Esophagus (tissue), 2 donors: ENCODE results near the gene TSPAN16. TPM values are rescaled to one million over a fixed set of nuclear protein-coding genes. Genes with fewer than 3 reads are reported as not detected.
A peak's percentile ranks its signal among the peaks of the same experiment; 100 is the strongest.
"Not testable (repeated sequence)": the region's sequence is repeated elsewhere in the genome, so short reads cannot be mapped to it uniquely, and the experiment has no call there.

Source experiments
- H3K27ac ChIP-seq, 2 donors: one replicate each; pipeline ENCODE4 v1.5.1; 2013; ENCODE audit warnings: low read depth in 2 of 2, mild to moderate bottlenecking in 2 of 2, inconsistent platforms in 1 of 2, low read length in 1 of 2, moderate library complexity in 1 of 2
- H3K27me3 ChIP-seq, 2 donors: one replicate each; pipeline ENCODE4 v1.6.1; 2013; ENCODE audit warnings: low read length in 2 of 2, control low read depth in 1 of 2, mild to moderate bottlenecking in 1 of 2; ENCODE audit not compliant: insufficient read depth in 2 of 2, control insufficient read depth in 1 of 2
- H3K36me3 ChIP-seq, 2 donors: one replicate each; pipeline ENCODE4 v1.6.1; 2013; ENCODE audit warnings: low read length in 1 of 2; ENCODE audit not compliant: control insufficient read depth in 2 of 2, insufficient read depth in 2 of 2
- H3K4me1 ChIP-seq, 2 donors: one replicate each; pipeline ENCODE4 v1.6.1; 2013; ENCODE audit warnings: low read length in 1 of 2; ENCODE audit not compliant: control insufficient read depth in 2 of 2, insufficient read depth in 2 of 2
- H3K4me3 ChIP-seq, 2 donors: one replicate each; pipeline ENCODE4 v1.5.1; 2013; ENCODE audit warnings: low read length in 2 of 2, mild to moderate bottlenecking in 2 of 2, low read depth in 1 of 2, moderate library complexity in 1 of 2
- H3K9me3 ChIP-seq, 2 donors: one replicate each; pipeline ENCODE4 v1.6.1; 2013; ENCODE audit warnings: mild to moderate bottlenecking in 2 of 2, low read depth in 1 of 2, low read length in 1 of 2, moderate library complexity in 1 of 2; ENCODE audit not compliant: control insufficient read depth in 2 of 2, insufficient read depth in 1 of 2
- WGBS, 2 donors: extraction: QIAGEN DNeasy Blood & Tissue Kit; methylation state at CpG; one replicate each; pipeline ENCODE4 v1.1.7; 2013; 5-methylcytosine and 5-hydroxymethylcytosine counted together
- polyA plus RNA-seq, 2 donors: library from polyadenylated mRNA; stranded (reverse); fragments of 200-250 nt; gene quantifications; one replicate each; pipeline ENCODE4 v1.2.3, GENCODE V29; 2013
- donor health status: healthy with polysubstance abuse.
- donor health status: Bipolar disorder and iron deficiency.

TSPAN16 gene
- polyA plus RNA-seq, 2 donors, result not detected

- no peaks in the 10 kb centered on the region for H3K36me3 ChIP-seq
- H3K4me3 ChIP-seq, result no peak overlapping the region
- no peaks in the 10 kb centered on the region for H3K9me3 ChIP-seq
- WGBS, 2 donors, result 73 to 77% methylated on average over 8 of the region's 8 CpGs
- H3K27ac ChIP-seq, result no peak overlapping the region
- H3K27me3 ChIP-seq, result no peaks in the 10 kb centered on the region
- no peaks in the 10 kb centered on the region for H3K4me1 ChIP-seq
Observed at GRCh38 chr19:11299946-11300810, 4.2 kb downstream of the TSPAN16 start.

GRCh38 chr19:11300811-11301120, 4.8 kb downstream of the TSPAN16 start:
- 86 to 92% methylated on average over 11 of the region's 11 CpGs for WGBS, 2 donors
- H3K4me3 ChIP-seq, result no peak overlapping the region
- no peak overlapping the region for H3K27ac ChIP-seq
- no peaks in the 10 kb centered on the region for H3K9me3 ChIP-seq
- no peaks in the 10 kb centered on the region for H3K27me3 ChIP-seq
- no peaks in the 10 kb centered on the region for H3K36me3 ChIP-seq
- no peaks in the 10 kb centered on the region for H3K4me1 ChIP-seq

GRCh38 chr19:11304936-11305335, 9.0 kb downstream of the TSPAN16 start:
- WGBS, 2 donors, result 63 to 79% methylated on average over 5 of the region's 5 CpGs
- Histone ChIP-seq H3K36me3 (no peaks in the 10 kb centered on the region), H3K4me3 (no peak overlapping the region), H3K9me3 (no peaks in the 10 kb centered on the region), H3K27me3 (no peaks in the 10 kb centered on the region), H3K27ac (no peak overlapping the region), H3K4me1 (no peaks in the 10 kb centered on the region)

GRCh38 chr19:11306337-11306736, 10.4 kb downstream of the TSPAN16 start:
- no peaks in the 10 kb centered on the region for H3K4me1 ChIP-seq
- H3K4me3 ChIP-seq, result no peak overlapping the region
- H3K9me3 ChIP-seq, result no peaks in the 10 kb centered on the region
- H3K27ac ChIP-seq, result no peak overlapping the region
- H3K36me3 ChIP-seq, result no peaks in the 10 kb centered on the region
- 75 to 77% methylated on average over 9 of the region's 9 CpGs for WGBS, 2 donors
- no peaks in the 10 kb centered on the region for H3K27me3 ChIP-seq

GRCh38 chr19:11320278-11320995, 24.5 kb downstream of the TSPAN16 start:
- peak overlapping the region in 1 of 2 donors; percentile 71 for H3K27ac ChIP-seq
- not testable (repeated sequence) for H3K4me3 ChIP-seq

GRCh38 chr19:11321191-11322126, 25.5 kb downstream of the TSPAN16 start:
- 76 to 80% methylated on average over 14 of the region's 14 CpGs for whole genome bisulfite sequencing, 2 donors
- H3K27ac ChIP-seq, result peak overlapping the region in 1 of 2 donors; percentile 1

More at GRCh38 chr19:11320278-11320995, 24.5 kb downstream of the TSPAN16 start:
- H3K9me3 ChIP-seq, H3K27me3 ChIP-seq, H3K36me3 ChIP-seq: not testable (repeated sequence)
- H3K4me1 ChIP-seq, result peaks cover 0 to 14% of the 10 kb centered on the region in 2 donors
- WGBS, 2 donors, result 78 to 85% methylated on average over 9 of the region's 9 CpGs

GRCh38 chr19:11322269-11323024, 26.5 kb downstream of the TSPAN16 start:
- Histone ChIP-seq H3K9me3 (no peaks in the 10 kb centered on the region), H3K27me3 (no peaks in the 10 kb centered on the region), H3K4me3 (no peak overlapping the region), H3K4me1 (peaks cover 0 to 14% of the 10 kb centered on the region in 2 donors), H3K27ac (no peak overlapping the region), H3K36me3 (peaks cover 7 to 10% of the 10 kb centered on the region in 2 donors)
- 43 to 45% methylated on average over 7 of the region's 7 CpGs for WGBS, 2 donors

More at GRCh38 chr19:11321191-11322126, 25.5 kb downstream of the TSPAN16 start:
- Histone ChIP-seq H3K27me3 (no peaks in the 10 kb centered on the region), H3K4me3 (no peak overlapping the region), H3K9me3 (no peaks in the 10 kb centered on the region), H3K36me3 (peaks cover 0 to 6% of the 10 kb centered on the region in 2 donors), H3K4me1 (peaks cover 0 to 14% of the 10 kb centered on the region in 2 donors)

- 47 to 57% methylated on average over 5 of the region's 5 CpGs for WGBS, 2 donors
- H3K27me3 ChIP-seq, result no peaks in the 10 kb centered on the region
- peak overlapping the region; percentile 74 to 90 for H3K27ac ChIP-seq
- H3K36me3 ChIP-seq, result peaks cover 7 to 10% of the 10 kb centered on the region in 2 donors
- no peaks in the 10 kb centered on the region for H3K9me3 ChIP-seq
- H3K4me3 ChIP-seq, result no peak overlapping the region
- H3K4me1 ChIP-seq, result peaks cover 0 to 14% of the 10 kb centered on the region in 2 donors
Observed at GRCh38 chr19:11323601-11324078, 27.7 kb downstream of the TSPAN16 start.
